HUES64 (cell line): ENCODE data around the gene CCNT2.
"Not testable (repeated sequence)": the region's sequence is repeated elsewhere in the genome, so short reads cannot be mapped to it uniquely, and the experiment has no call there.

ENCODE experiments used
- H3K27ac ChIP-seq: 2 replicates; pipeline ENCODE4 v1.7.0; 2013; ENCODE audit warnings: low read depth, low read length, inconsistent platforms
- H3K27me3 ChIP-seq: 2 replicates; pipeline ENCODE4 v1.6.1; 2013; ENCODE audit warnings: mild to moderate bottlenecking, low read length; ENCODE audit not compliant: insufficient read depth
- H3K36me3 ChIP-seq: 2 replicates; pipeline ENCODE4 v1.6.1; 2013; ENCODE audit warnings: mild to moderate bottlenecking, low read length; ENCODE audit not compliant: insufficient read depth
- H3K4me1 ChIP-seq: 2 replicates; pipeline ENCODE4 v1.6.1; 2013; ENCODE audit warnings: mild to moderate bottlenecking, low read length, moderate library complexity; ENCODE audit not compliant: insufficient read depth
- H3K4me3 ChIP-seq: 2 replicates; pipeline ENCODE4 v1.5.1; 2013; ENCODE audit warnings: mild to moderate bottlenecking, low read length, moderate library complexity
- H3K9ac ChIP-seq: 2 replicates; pipeline ENCODE4 v1.6.1; 2013; ENCODE audit warnings: mild to moderate bottlenecking, low read depth, low read length
- H3K9me3 ChIP-seq: 2 replicates; pipeline ENCODE4 v1.6.1; 2013; ENCODE audit warnings: low read depth, low read length; ENCODE audit not compliant: insufficient read depth
- WGBS: fragments of 150-250, 120-280 bp; methylation state at CpG from one replicate; pipeline ENCODE4 v1.1.7; 2013; ENCODE audit warnings: missing lambda C conversion rate; 5-methylcytosine and 5-hydroxymethylcytosine counted together

Gene CCNT2

GRCh38 chr2:134949981-134950708, 31.5 kb downstream of the CCNT2 start:
- Histone ChIP-seq H3K36me3 (peaks cover 99% of the 10 kb centered on the region), H3K27me3 (no peaks in the 10 kb centered on the region), H3K4me3 (no peak overlapping the region), H3K9ac (no peak overlapping the region), H3K4me1 (no peaks in the 10 kb centered on the region), H3K9me3 (no peaks in the 10 kb centered on the region), H3K27ac (no peak overlapping the region)
- 89% methylated on average over 7 of the region's 7 CpGs for WGBS

- no peak overlapping the region for H3K4me3 ChIP-seq
- H3K27ac ChIP-seq: no peak overlapping the region
- 95% methylated on average over 2 of the region's 2 CpGs for WGBS
- no peaks in the 10 kb centered on the region for H3K9me3 ChIP-seq
- no peak overlapping the region for H3K9ac ChIP-seq
- H3K27me3 ChIP-seq: no peaks in the 10 kb centered on the region
- H3K4me1 ChIP-seq: no peaks in the 10 kb centered on the region
- peaks cover 100% of the 10 kb centered on the region for H3K36me3 ChIP-seq
Measured at GRCh38 chr2:134950886-134951285, 32.3 kb downstream of the CCNT2 start.

GRCh38 chr2:134952608-134953007, 34.0 kb downstream of the CCNT2 start:
- H3K27ac ChIP-seq: no peak overlapping the region
- WGBS: 82% methylated on average over 3 of the region's 3 CpGs
- H3K9ac ChIP-seq: no peak overlapping the region
- no peaks in the 10 kb centered on the region for H3K4me1 ChIP-seq
- no peak overlapping the region for H3K4me3 ChIP-seq
- H3K36me3 ChIP-seq: peaks cover 100% of the 10 kb centered on the region
- H3K27me3 ChIP-seq: no peaks in the 10 kb centered on the region
- no peaks in the 10 kb centered on the region for H3K9me3 ChIP-seq

GRCh38 chr2:134954065-134954464, 35.4 kb downstream of the CCNT2 start:
- 93% methylated on average over 5 of the region's 5 CpGs for WGBS
- Histone ChIP-seq H3K36me3 (peaks cover 94% of the 10 kb centered on the region), H3K9me3 (no peaks in the 10 kb centered on the region), H3K27ac (no peak overlapping the region), H3K27me3 (no peaks in the 10 kb centered on the region), H3K4me3 (no peak overlapping the region), H3K9ac (no peak overlapping the region), H3K4me1 (no peaks in the 10 kb centered on the region)

- Histone ChIP-seq H3K4me1 (no peaks in the 10 kb centered on the region), H3K27me3 (no peaks in the 10 kb centered on the region), H3K27ac (no peak overlapping the region), H3K4me3 (no peak overlapping the region), H3K9me3 (no peaks in the 10 kb centered on the region), H3K36me3 (peaks cover 77% of the 10 kb centered on the region), H3K9ac (no peak overlapping the region)
- WGBS: 96% methylated on average over 1 of the region's 1 CpG
Measured at GRCh38 chr2:134955744-134956143, 37.1 kb downstream of the CCNT2 start.

- no peak overlapping the region for H3K9ac ChIP-seq
- peaks cover 7% of the 10 kb centered on the region for H3K4me1 ChIP-seq
- H3K4me3 ChIP-seq: no peak overlapping the region
- no peaks in the 10 kb centered on the region for H3K27me3 ChIP-seq
- H3K36me3 ChIP-seq: peaks cover 60% of the 10 kb centered on the region
- H3K27ac ChIP-seq: no peak overlapping the region
- 96% methylated on average over 4 of the region's 5 CpGs for WGBS
- H3K9me3 ChIP-seq: no peaks in the 10 kb centered on the region
Measured at GRCh38 chr2:134957477-134957876, 38.9 kb downstream of the CCNT2 start.

- H3K9ac ChIP-seq, H3K36me3 ChIP-seq, H3K27me3 ChIP-seq, H3K27ac ChIP-seq, H3K4me1 ChIP-seq, H3K4me3 ChIP-seq: not testable (repeated sequence)
- WGBS: 93% methylated on average over 10 of the region's 10 CpGs
- peaks cover 17% of the 10 kb centered on the region for H3K9me3 ChIP-seq
Measured at GRCh38 chr2:134967166-134967565, 48.5 kb downstream of the CCNT2 start.

GRCh38 chr2:134973241-134974138, 54.9 kb downstream of the CCNT2 start:
- Histone ChIP-seq H3K9ac (no peak overlapping the region), H3K27me3 (no peaks in the 10 kb centered on the region), H3K27ac (no peak overlapping the region), H3K4me1 (no peaks in the 10 kb centered on the region), H3K4me3 (no peak overlapping the region), H3K36me3 (no peaks in the 10 kb centered on the region), H3K9me3 (peaks cover 17% of the 10 kb centered on the region)
- 100% methylated on average over 1 of the region's 2 CpGs for WGBS

GRCh38 chr2:134975281-134976009, 56.8 kb downstream of the CCNT2 start:
- Histone ChIP-seq H3K27me3 (no peaks in the 10 kb centered on the region), H3K4me1 (no peaks in the 10 kb centered on the region)
- WGBS: 90% methylated on average over 6 of the region's 6 CpGs

GRCh38 chr2:134976074-134976702, 57.6 kb downstream of the CCNT2 start:
- H3K36me3 ChIP-seq: no peaks in the 10 kb centered on the region
- H3K4me1 ChIP-seq: no peaks in the 10 kb centered on the region
- H3K9ac ChIP-seq: no peak overlapping the region
- H3K4me3 ChIP-seq: no peak overlapping the region
- WGBS: 90% methylated on average over 3 of the region's 3 CpGs
- H3K9me3 ChIP-seq: no peaks in the 10 kb centered on the region
- H3K27me3 ChIP-seq: no peaks in the 10 kb centered on the region
- no peak overlapping the region for H3K27ac ChIP-seq

More at GRCh38 chr2:134975281-134976009, 56.8 kb downstream of the CCNT2 start:
- Histone ChIP-seq H3K4me3 (no peak overlapping the region), H3K9ac (no peak overlapping the region), H3K9me3 (0 out of 2 replicates have a peak, but pooled peaks cover 3% of the 10 kb centered on the region), H3K27ac (no peak overlapping the region), H3K36me3 (no peaks in the 10 kb centered on the region)
